Astrocyte (in vitro differentiated cells and primary cell): Measurements from ENCODE around the gene DMXL2. TPM values are rescaled to one million over a fixed set of nuclear protein-coding genes. Genes with fewer than 3 reads are reported as not detected.
"Not testable (repeated sequence)": the region's sequence is repeated elsewhere in the genome, so short reads cannot be mapped to it uniquely, and the experiment has no call there.

Experiments used
- DNase-seq: peaks from one replicate; pipeline ENCODE4 v3.0.0-alpha.2; 2010; ENCODE audit warnings: low read depth
- FAIRE-seq: peaks from 2 replicates; lab custom pipeline; 2011; peaks lifted over from hg19 to GRCh38; lab: Jason Lieb, UNC
- H2AFZ ChIP-seq: 2 replicates; pipeline ENCODE4 v1.6.0; 2012; ENCODE audit warnings: low read depth, low read length, inconsistent platforms
- H3K27ac ChIP-seq: 2 replicates; pipeline ENCODE4 v1.5.1; 2011; ENCODE audit warnings: low read depth, low read length, inconsistent platforms
- H3K27me3 ChIP-seq: 2 replicates; pipeline ENCODE4 v1.6.0; 2011; ENCODE audit warnings: low read length, inconsistent platforms; ENCODE audit not compliant: insufficient read depth
- H3K36me3 ChIP-seq: 2 replicates; pipeline ENCODE4 v1.5.1; 2011; ENCODE audit warnings: low read length, inconsistent platforms; ENCODE audit not compliant: insufficient read depth
- H3K4me1 ChIP-seq: 2 replicates; pipeline ENCODE4 v1.5.1; 2011; ENCODE audit warnings: low read length, inconsistent platforms; ENCODE audit not compliant: insufficient read depth
- H3K4me2 ChIP-seq: 2 replicates; pipeline ENCODE4 v1.6.0; 2012; ENCODE audit warnings: low read length, inconsistent platforms
- H3K4me3 ChIP-seq: 2 replicates; pipeline ENCODE4 v1.5.1; 2011; ENCODE audit warnings: low read depth, mild to moderate bottlenecking, low read length, inconsistent platforms; ENCODE audit not compliant: insufficient read depth
- H3K79me2 ChIP-seq: 2 replicates; pipeline ENCODE4 v1.6.0; 2012; ENCODE audit warnings: mild to moderate bottlenecking, low read length, inconsistent platforms; ENCODE audit not compliant: insufficient read depth
- H3K9ac ChIP-seq: 2 replicates; pipeline ENCODE4 v1.6.0; 2012; ENCODE audit warnings: mild to moderate bottlenecking, low read length, inconsistent platforms
- H3K9me3 ChIP-seq: 2 replicates; pipeline ENCODE4 v1.5.1; 2012; ENCODE audit warnings: low read depth, mild to moderate bottlenecking, low read length, inconsistent platforms; ENCODE audit not compliant: insufficient read depth
- H4K20me1 ChIP-seq: 2 replicates; pipeline ENCODE4 v1.6.0; 2012; ENCODE audit warnings: low read length, inconsistent platforms; ENCODE audit not compliant: insufficient read depth
- H3K27ac Mint-ChIP-seq: one replicate; pipeline ENCODE4 v1.8.0; 2021; ENCODE audit warnings: mild to moderate bottlenecking, mixed read lengths; ENCODE audit not compliant: unreplicated experiment
- H3K27me3 Mint-ChIP-seq: one replicate; pipeline ENCODE4 v1.8.0; 2021; ENCODE audit warnings: low read depth, mixed read lengths; ENCODE audit not compliant: unreplicated experiment
- H3K36me3 Mint-ChIP-seq: one replicate; pipeline ENCODE4 v1.8.0; 2021; ENCODE audit warnings: low read depth, mixed read lengths; ENCODE audit not compliant: unreplicated experiment
- H3K4me1 Mint-ChIP-seq: one replicate; pipeline ENCODE4 v1.8.0; 2021; ENCODE audit warnings: low read depth, mixed read lengths; ENCODE audit not compliant: unreplicated experiment
- H3K4me3 Mint-ChIP-seq: one replicate; pipeline ENCODE4 v1.8.0; 2021; ENCODE audit warnings: mild to moderate bottlenecking, moderate library complexity, mixed read lengths; ENCODE audit not compliant: unreplicated experiment
- H3K9me3 Mint-ChIP-seq: one replicate; pipeline ENCODE4 v1.8.0; 2021; ENCODE audit warnings: mild to moderate bottlenecking, mixed read lengths; ENCODE audit not compliant: unreplicated experiment
- EZH2 ChIP-seq: IDR thresholded peaks from 2 replicates; pipeline ENCODE4 v1.6.1; 2012; ENCODE audit warnings: mild to moderate bottlenecking, low read length, inconsistent platforms; ENCODE audit not compliant: insufficient read depth
- total RNA-seq: library from RNA; stranded (reverse); gene quantifications from 2 replicates; pipeline ENCODE4 v1.2.1, GENCODE V29; 2021
- TF ChIP-seq, protein P1 (sequence below): IDR thresholded peaks from 2 replicates; pipeline ENCODE4 v1.5.1; 2011; ENCODE audit warnings: low read depth, mild to moderate bottlenecking, inconsistent platforms, low read length, moderate library complexity; ENCODE audit not compliant: insufficient read depth

DMXL2 gene
- total RNA-seq, 1 donor from 2014 or later, result 19.0 TPM

DNA sequence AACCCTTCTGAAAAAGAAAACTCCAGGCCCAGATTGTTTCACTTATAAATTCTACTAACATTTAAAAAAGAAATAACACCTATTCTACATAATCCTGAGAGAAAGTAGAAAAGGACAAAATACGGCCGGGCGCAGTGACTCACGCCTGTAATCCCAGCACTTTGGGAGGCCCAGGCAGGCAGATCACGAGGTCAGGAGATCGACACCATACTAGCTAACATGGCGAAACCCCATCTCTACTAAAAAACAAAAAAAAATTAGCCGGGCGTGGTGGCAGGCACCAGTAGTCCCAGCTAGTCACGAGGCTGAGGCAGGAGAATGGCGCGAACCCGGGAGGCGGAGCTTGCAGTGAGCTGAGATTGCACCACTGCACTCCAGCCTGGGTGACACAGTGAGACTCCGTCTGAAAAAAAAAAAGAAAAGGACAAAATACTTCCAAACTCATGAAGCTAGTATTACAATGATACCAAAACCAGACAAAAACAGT, 19.1 kb downstream of the DMXL2 start:
- H3K79me2 ChIP-seq, H3K27ac ChIP-seq, H3K4me1 ChIP-seq, FAIRE-seq, H3K4me3 Mint-ChIP-seq, H2AFZ ChIP-seq, H3K27ac Mint-ChIP-seq, H3K36me3 Mint-ChIP-seq, H3K36me3 ChIP-seq, H3K9me3 Mint-ChIP-seq, H3K9ac ChIP-seq, H3K4me1 Mint-ChIP-seq, H3K4me2 ChIP-seq, H3K9me3 ChIP-seq, H3K4me3 ChIP-seq, DNase-seq, H3K27me3 Mint-ChIP-seq, H4K20me1 ChIP-seq, H3K27me3 ChIP-seq: not testable (repeated sequence)

DNA sequence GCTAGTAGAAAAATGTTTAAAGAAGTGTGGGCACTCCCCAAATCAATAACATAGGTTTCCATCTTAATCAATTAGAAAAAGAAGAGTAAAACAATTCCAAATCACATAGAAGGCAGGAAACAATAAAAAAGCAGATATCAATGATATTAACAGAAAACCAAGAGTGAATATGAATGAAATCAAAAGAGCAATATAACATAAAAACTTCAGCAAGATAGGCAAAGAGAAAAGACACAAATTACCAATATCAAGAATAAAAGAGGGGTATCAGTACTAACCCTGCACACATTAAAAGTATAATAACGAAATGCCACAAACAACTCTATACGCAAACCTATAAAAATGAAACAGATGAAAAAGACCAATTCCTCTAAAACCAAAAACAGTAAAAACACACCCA, 19.6 kb downstream of the DMXL2 start:
- Histone ChIP-seq H4K20me1 (no peaks in the 10 kb centered on the region), H3K79me2 (no peaks in the 10 kb centered on the region), H3K9ac (no peak overlapping the region), H3K36me3 (no peaks in the 10 kb centered on the region), H3K4me1 (no peaks in the 10 kb centered on the region), H3K4me2 (no peak overlapping the region), H3K27me3 (no peaks in the 10 kb centered on the region), H3K4me3 (no peak overlapping the region), H2AFZ (no peak overlapping the region), H3K27ac (no peak overlapping the region), H3K9me3 (no peaks in the 10 kb centered on the region)
- no peak overlapping the region for H3K27ac Mint-ChIP-seq
- H3K4me3 Mint-ChIP-seq, result no peak overlapping the region
- H3K9me3 Mint-ChIP-seq, result no peaks in the 10 kb centered on the region
- DNase-seq, result no peak
- TF ChIP-seq, protein P1, sequence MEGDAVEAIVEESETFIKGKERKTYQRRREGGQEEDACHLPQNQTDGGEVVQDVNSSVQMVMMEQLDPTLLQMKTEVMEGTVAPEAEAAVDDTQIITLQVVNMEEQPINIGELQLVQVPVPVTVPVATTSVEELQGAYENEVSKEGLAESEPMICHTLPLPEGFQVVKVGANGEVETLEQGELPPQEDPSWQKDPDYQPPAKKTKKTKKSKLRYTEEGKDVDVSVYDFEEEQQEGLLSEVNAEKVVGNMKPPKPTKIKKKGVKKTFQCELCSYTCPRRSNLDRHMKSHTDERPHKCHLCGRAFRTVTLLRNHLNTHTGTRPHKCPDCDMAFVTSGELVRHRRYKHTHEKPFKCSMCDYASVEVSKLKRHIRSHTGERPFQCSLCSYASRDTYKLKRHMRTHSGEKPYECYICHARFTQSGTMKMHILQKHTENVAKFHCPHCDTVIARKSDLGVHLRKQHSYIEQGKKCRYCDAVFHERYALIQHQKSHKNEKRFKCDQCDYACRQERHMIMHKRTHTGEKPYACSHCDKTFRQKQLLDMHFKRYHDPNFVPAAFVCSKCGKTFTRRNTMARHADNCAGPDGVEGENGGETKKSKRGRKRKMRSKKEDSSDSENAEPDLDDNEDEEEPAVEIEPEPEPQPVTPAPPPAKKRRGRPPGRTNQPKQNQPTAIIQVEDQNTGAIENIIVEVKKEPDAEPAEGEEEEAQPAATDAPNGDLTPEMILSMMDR, result no peak
- no peak for TF ChIP-seq EZH2
- no peaks in the 10 kb centered on the region for H3K27me3 Mint-ChIP-seq
- H3K36me3 Mint-ChIP-seq, result no peaks in the 10 kb centered on the region
- H3K4me1 Mint-ChIP-seq, result peaks cover 9% of the 10 kb centered on the region
- no peak for FAIRE-seq

DNA sequence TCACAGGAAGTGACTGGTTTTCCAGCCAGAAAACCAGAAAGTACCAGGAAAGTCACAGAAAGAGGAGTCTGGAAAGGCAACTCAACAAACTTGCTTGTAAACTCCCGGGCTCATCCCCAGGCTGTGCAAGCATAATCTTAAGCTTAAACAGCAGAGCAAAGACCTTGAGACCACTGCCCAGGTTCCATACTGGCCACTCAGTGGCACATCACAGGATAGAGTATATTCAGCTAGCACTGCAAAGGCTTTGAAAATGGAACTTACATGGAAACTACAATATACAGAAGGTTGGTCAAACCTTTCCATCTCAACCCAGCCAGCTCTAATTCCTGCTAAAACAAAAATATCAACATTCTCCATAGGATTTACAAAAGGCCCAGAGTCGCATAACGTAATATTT, 20.1 kb downstream of the DMXL2 start:
- no peak overlapping the region for H2AFZ ChIP-seq
- no peaks in the 10 kb centered on the region for H3K36me3 ChIP-seq
- no peak overlapping the region for H3K9ac ChIP-seq
- Mint-ChIP-seq H3K27me3 (no peaks in the 10 kb centered on the region), H3K36me3 (no peaks in the 10 kb centered on the region), H3K4me1 (peaks cover 9% of the 10 kb centered on the region), H3K9me3 (no peaks in the 10 kb centered on the region), H3K4me3 (no peak overlapping the region), H3K27ac (no peak overlapping the region)
- no peak overlapping the region for H3K4me2 ChIP-seq
- no peaks in the 10 kb centered on the region for H3K79me2 ChIP-seq
- H3K4me1 ChIP-seq, result no peaks in the 10 kb centered on the region
- H4K20me1 ChIP-seq, result no peaks in the 10 kb centered on the region
- H3K9me3 ChIP-seq, result no peaks in the 10 kb centered on the region
- FAIRE-seq, result no peak
- no peak overlapping the region for H3K4me3 ChIP-seq
- H3K27ac ChIP-seq, result no peak overlapping the region
- H3K27me3 ChIP-seq, result no peaks in the 10 kb centered on the region
- DNase-seq, result no peak
- no peak for TF ChIP-seq EZH2
- TF ChIP-seq, protein P1, result no peak
